Neural progenitor cell (in vitro differentiated cells): ENCODE measurements around the gene LIG4.

Experiments
- EZH2phosphoT487 ChIP-seq: fragments of 200-600 bp; sonication (generic); IDR thresholded peaks from 2 replicates; pipeline ENCODE4 v1.6.1; 2017; ENCODE audit warnings: antibody characterized with exemption
- TF ChIP-seq, protein P1 (sequence below): fragments of 200-600 bp; sonication (generic); IDR thresholded peaks from 2 replicates; pipeline ENCODE4 v1.5.1; 2017; ENCODE audit warnings: antibody characterized with exemption, mild to moderate bottlenecking

DNA sequence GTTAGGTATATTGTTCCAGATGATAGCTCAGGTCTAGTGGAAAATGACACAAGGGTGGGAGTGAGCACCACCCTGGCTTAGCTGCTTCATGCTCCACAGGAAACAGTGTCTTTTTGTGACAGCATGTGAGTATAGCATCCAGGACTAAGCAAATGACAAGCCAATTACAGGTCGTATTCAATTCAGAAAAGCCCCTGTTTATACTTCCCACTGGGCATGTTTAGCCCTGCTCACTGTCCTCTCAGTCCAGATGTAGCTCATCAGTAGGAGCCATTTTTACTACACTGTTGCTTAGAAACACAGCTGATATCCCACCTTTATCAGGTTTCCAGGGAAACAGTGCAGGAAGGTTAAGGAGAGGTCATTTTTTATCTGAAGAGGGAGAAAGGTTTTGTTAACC is 10.8 kb upstream of the LIG4 start:
- TF ChIP-seq, protein P1, sequence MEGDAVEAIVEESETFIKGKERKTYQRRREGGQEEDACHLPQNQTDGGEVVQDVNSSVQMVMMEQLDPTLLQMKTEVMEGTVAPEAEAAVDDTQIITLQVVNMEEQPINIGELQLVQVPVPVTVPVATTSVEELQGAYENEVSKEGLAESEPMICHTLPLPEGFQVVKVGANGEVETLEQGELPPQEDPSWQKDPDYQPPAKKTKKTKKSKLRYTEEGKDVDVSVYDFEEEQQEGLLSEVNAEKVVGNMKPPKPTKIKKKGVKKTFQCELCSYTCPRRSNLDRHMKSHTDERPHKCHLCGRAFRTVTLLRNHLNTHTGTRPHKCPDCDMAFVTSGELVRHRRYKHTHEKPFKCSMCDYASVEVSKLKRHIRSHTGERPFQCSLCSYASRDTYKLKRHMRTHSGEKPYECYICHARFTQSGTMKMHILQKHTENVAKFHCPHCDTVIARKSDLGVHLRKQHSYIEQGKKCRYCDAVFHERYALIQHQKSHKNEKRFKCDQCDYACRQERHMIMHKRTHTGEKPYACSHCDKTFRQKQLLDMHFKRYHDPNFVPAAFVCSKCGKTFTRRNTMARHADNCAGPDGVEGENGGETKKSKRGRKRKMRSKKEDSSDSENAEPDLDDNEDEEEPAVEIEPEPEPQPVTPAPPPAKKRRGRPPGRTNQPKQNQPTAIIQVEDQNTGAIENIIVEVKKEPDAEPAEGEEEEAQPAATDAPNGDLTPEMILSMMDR: no peak
- no peak for TF ChIP-seq EZH2phosphoT487
